ENCODE results near the gene STUB1.

- TF ChIP-seq CTCF (IDR thresholded peaks at IDR 0.05; ENCODE audit: low read depth, low read length, missing input control), result no peak
- no peak for TF ChIP-seq TAF1 (conservative IDR thresholded peaks at IDR 0.05)
- TF ChIP-seq GABPA (IDR thresholded peaks at IDR 0.05 in 1 of 2, conservative IDR thresholded peaks at IDR 0.05 in 1 of 2), result no peak
- TF ChIP-seq RXRA (IDR thresholded peaks at IDR 0.05), result no peak
- TF ChIP-seq EGR1 (IDR thresholded peaks at IDR 0.05; ENCODE audit: low read depth in 2 of 2), result no peak
- no peak for TF ChIP-seq JUND (IDR thresholded peaks at IDR 0.05)
- no peak for TF ChIP-seq REST (IDR thresholded peaks at IDR 0.05)
- TF ChIP-seq SP1 (IDR thresholded peaks at IDR 0.05), result no peak
- no peak for TF ChIP-seq ZBTB33 (IDR thresholded peaks at IDR 0.05)
- no peak for TF ChIP-seq YY1 (IDR thresholded peaks at IDR 0.05)
- TF ChIP-seq HNF4G (IDR thresholded peaks at IDR 0.05), result no peak
- no peak for TF ChIP-seq NR2F2 (IDR thresholded peaks at IDR 0.05)
- no peak for TF ChIP-seq MAX (IDR thresholded peaks at IDR 0.05)
Measured at GRCh38 chr16:722835-723633, 42.8 kb downstream of the STUB1 start.

Data from liver (tissue), 3 donors.